HG02642 (cell line): ENCODE results near the gene NEK7.
"Not testable (repeated sequence)": the region's sequence is repeated elsewhere in the genome, so short reads cannot be mapped to it uniquely, and the experiment has no call there.

Source experiments
- ATAC-seq: cut with Tn5 transposase; IDR thresholded peaks from one replicate; pipeline ENCODE4 v1.9.1; 2021; ENCODE audit warnings: mild to moderate bottlenecking; ENCODE audit not compliant: unreplicated experiment, poor library complexity

NEK7 gene

GRCh38 chr1:198156745-198157240 is at the start of gene NEK7:
TSS of gene NEK7 (plus strand) at chr1:198156998. CDS start at chr1:198232581, 75,583 bp downstream.
- ATAC-seq = peak; percentile 57

- ATAC-seq = no peak
These were observed 49.7 kb upstream of the NEK7 start for GRCh38 chr1:198107091-198107501.

- no peak for ATAC-seq
These were observed 48.0 kb upstream of the NEK7 start for GRCh38 chr1:198108636-198109370.

GRCh38 chr1:198109371-198109715 is 47.5 kb upstream of the NEK7 start:
- no peak for ATAC-seq

- no peak for ATAC-seq
These were observed 43.5 kb upstream of the NEK7 start for GRCh38 chr1:198113342-198113750.

- ATAC-seq = no peak
These were observed 40.7 kb upstream of the NEK7 start for GRCh38 chr1:198116069-198116468.

- no peak for ATAC-seq
These were observed 40.3 kb upstream of the NEK7 start for GRCh38 chr1:198116469-198116868.

- no peak for ATAC-seq
These were observed 39.5 kb upstream of the NEK7 start for GRCh38 chr1:198117267-198117666.

- ATAC-seq = no peak
These were observed 38.7 kb upstream of the NEK7 start for GRCh38 chr1:198118134-198118533.

GRCh38 chr1:198119906-198120305 is 36.9 kb upstream of the NEK7 start:
- no peak for ATAC-seq

- no peak for ATAC-seq
These were observed 35.6 kb upstream of the NEK7 start for GRCh38 chr1:198121056-198121826.

GRCh38 chr1:198122693-198123092 is 34.1 kb upstream of the NEK7 start:
- no peak for ATAC-seq

GRCh38 chr1:198123133-198123532 is 33.7 kb upstream of the NEK7 start:
- ATAC-seq = no peak

GRCh38 chr1:198124673-198125072 is 32.1 kb upstream of the NEK7 start:
- no peak for ATAC-seq

- no peak for ATAC-seq
These were observed 30.6 kb upstream of the NEK7 start for GRCh38 chr1:198125995-198126735.

- no peak for ATAC-seq
These were observed 28.3 kb upstream of the NEK7 start for GRCh38 chr1:198128533-198128932.

- not testable (repeated sequence) for ATAC-seq
These were observed 26.7 kb upstream of the NEK7 start for GRCh38 chr1:198130053-198130452.

- peak; percentile 83 for ATAC-seq
These were observed 24.6 kb upstream of the NEK7 start for GRCh38 chr1:198132060-198132781.

- no peak for ATAC-seq
These were observed 22.5 kb upstream of the NEK7 start for GRCh38 chr1:198134252-198134651.

- no peak for ATAC-seq
These were observed 21.4 kb upstream of the NEK7 start for GRCh38 chr1:198135366-198135765.
